HepG2 (cell line): ENCODE data around the gene USP34.

ENCODE experiments used
- CTCF ChIP-seq: sonication (generic); formaldehyde crosslinking; IDR thresholded peaks from 2 replicates; pipeline ENCODE4 v1.5.0; 2020; ENCODE audit warnings: mild to moderate bottlenecking, missing genetic modification reagents, moderate library complexity
- FOXA3 ChIP-seq: IDR thresholded peaks from 2 replicates; pipeline ENCODE4 v1.6.1; 2016; ENCODE audit warnings: missing genetic modification reagents, missing compliant biosample characterization
- FOXJ3 ChIP-seq: sonication (generic); formaldehyde crosslinking; IDR thresholded peaks from 2 replicates; pipeline ENCODE4 v1.4.0; 2020; ENCODE audit warnings: missing genetic modification reagents, mild to moderate bottlenecking, borderline replicate concordance
- HIVEP1 ChIP-seq: sonication (generic); formaldehyde crosslinking; IDR thresholded peaks from 2 replicates; pipeline ENCODE4 v1.4.0; 2020; ENCODE audit warnings: mild to moderate bottlenecking, missing genetic modification reagents
- MAF1 ChIP-seq: sonication (generic); formaldehyde crosslinking; IDR thresholded peaks from 2 replicates; pipeline ENCODE4 v1.5.0; 2020; ENCODE audit warnings: missing genetic modification reagents, borderline replicate concordance
- NCOA1 ChIP-seq: sonication (generic); formaldehyde crosslinking; IDR thresholded peaks from 2 replicates; pipeline ENCODE4 v1.9.0; 2021; ENCODE audit warnings: missing genetic modification reagents
- ZBTB14 ChIP-seq: sonication (generic); formaldehyde crosslinking; IDR thresholded peaks from 2 replicates; pipeline ENCODE4 v1.4.0; 2020; ENCODE audit warnings: missing genetic modification reagents
- ZFP37 ChIP-seq: sonication (generic); formaldehyde crosslinking; IDR thresholded peaks from 2 replicates; pipeline ENCODE4 v1.4.0; 2020; ENCODE audit warnings: missing genetic modification reagents, borderline replicate concordance
- ZNF414 ChIP-seq: sonication (generic); formaldehyde crosslinking; IDR thresholded peaks from 2 replicates; pipeline ENCODE4 v1.5.0; 2020; ENCODE audit warnings: missing genetic modification reagents
- ZNF451 ChIP-seq: sonication (generic); formaldehyde crosslinking; IDR thresholded peaks from 2 replicates; pipeline ENCODE4 v1.5.0; 2020; ENCODE audit warnings: mild to moderate bottlenecking, missing genetic modification reagents

GRCh38 chr2:61249521-61250071 lies 221.3 kb downstream of the USP34 start:
- TF ChIP-seq HIVEP1 (CRISPR knock-in tag) (no peak), FOXA3 (no peak), CTCF (CRISPR knock-in tag) (no peak), NCOA1 (CRISPR knock-in tag) (no peak), ZBTB14 (CRISPR knock-in tag) (no peak), FOXJ3 (CRISPR knock-in tag) (no peak), ZNF451 (CRISPR knock-in tag) (no peak), MAF1 (CRISPR knock-in tag) (no peak), ZNF414 (CRISPR knock-in tag) (no peak), ZFP37 (CRISPR knock-in tag) (no peak)
